ENCODE results near the gene KHDC1L. TPM values are rescaled to one million over a fixed set of nuclear protein-coding genes. Genes with fewer than 3 reads are reported as not detected.

The KHDC1L gene
- total and polyA plus RNA-seq, 2 of the 13 experiments (the other 11 are each of a cell fraction or from before 2014, with no cell fraction given): not detected

DNA sequence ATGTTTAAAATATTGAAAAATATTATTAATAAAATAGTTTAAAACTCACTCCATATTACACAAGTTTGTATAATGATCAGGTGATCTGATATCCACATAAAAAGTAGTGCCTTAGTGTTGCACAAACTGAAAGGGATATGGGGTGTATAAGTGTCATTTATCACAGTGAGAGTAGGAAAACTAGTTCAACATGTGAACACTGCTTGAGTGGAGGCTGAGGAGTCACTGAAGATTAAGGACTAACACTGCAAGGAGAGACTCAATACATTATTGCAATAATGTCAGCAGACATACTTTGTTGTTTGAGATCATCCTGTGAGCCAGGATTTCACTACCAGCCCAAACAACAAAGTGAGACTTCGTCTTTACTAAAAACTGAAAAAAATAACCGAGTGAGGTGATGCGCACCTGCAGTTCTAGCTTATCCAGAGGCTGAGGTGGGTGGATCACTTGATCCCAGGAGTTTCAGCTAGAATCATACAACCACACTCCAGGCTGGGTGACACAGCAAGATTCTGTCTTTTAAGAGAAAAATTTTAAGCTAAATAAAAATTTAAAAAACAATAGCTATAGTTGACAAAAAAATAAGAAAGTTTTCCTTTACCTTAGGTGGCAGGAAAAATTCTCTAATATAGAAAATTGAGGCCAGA, 2.4 kb upstream of the KHDC1L start:
- in situ Hi-C loops (cut with HindIII; ENCODE audit: extremely low pct_ligation_motif_present, low pct_unique_long_range_greater_than_20kb): no loop called here
- no TSS peak for BruUV-seq (replicated peaks)
- no peaks in the 10 kb centered on the region for H3K4me1 ChIP-seq (ENCODE audit: insufficient read depth, low read length)

DNA sequence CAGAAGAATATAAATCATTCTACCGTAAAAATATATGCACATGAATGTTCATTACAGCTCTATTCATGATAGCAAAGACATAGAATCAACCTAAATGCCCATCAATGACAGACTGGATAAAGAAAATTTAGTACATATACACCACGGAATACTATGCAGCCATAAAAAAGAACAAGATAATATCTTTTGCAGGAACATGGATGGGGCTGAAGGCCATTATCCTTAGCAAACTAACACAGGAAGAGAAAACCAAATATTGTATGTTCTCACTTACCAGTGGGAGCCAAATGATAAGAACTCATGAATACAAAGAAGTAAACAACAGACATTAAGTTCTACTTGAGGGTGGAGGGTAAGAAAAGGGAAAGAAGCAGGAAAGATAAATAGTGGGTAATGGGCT, 8.4 kb downstream of the KHDC1L start:
- FAIRE-seq (no peak), DNase-seq (ENCODE audit: low spot score) (no peak), ATAC-seq (no peak)
- H3K9ac ChIP-seq (ENCODE audit: insufficient read depth, low read depth, low read length): no peak overlapping the region
- H3K4me3 ChIP-seq (replicated peaks in 1 of 3; ENCODE audit: insufficient read depth in 1 of 3, low read depth in 2 of 3, low read length in 3 of 3): no peak overlapping the region
- no peaks in the 10 kb centered on the region for H3K9me3 ChIP-seq (ENCODE audit: low read length)
- H3K4me2 ChIP-seq (ENCODE audit: low read depth, low read length): no peak overlapping the region
- in situ Hi-C loops (cut with HindIII; ENCODE audit: extremely low pct_ligation_motif_present, low pct_unique_long_range_greater_than_20kb) (no loop called here), intact Hi-C loops (cut with micrococcal nuclease; ENCODE audit: unreplicated experiment) (no loop called here)
- 5% methylated on average over 2 of the region's 2 CpGs for WGBS (ENCODE audit: low lambda C conversion rate)
- TF ChIP-seq, protein P1, sequence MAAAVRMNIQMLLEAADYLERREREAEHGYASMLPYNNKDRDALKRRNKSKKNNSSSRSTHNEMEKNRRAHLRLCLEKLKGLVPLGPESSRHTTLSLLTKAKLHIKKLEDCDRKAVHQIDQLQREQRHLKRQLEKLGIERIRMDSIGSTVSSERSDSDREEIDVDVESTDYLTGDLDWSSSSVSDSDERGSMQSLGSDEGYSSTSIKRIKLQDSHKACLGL (CRISPR knock-in tag; IDR thresholded peaks at IDR 0.05): no peak
- TF ChIP-seq TEAD2 (CRISPR knock-in tag; IDR thresholded peaks at IDR 0.05) (no peak), ZNF878 (CRISPR knock-in tag; IDR thresholded peaks at IDR 0.05) (no peak), DPF2 (CRISPR knock-in tag; IDR thresholded peaks at IDR 0.05; ENCODE audit: borderline replicate concordance, low read depth) (no peak)
- no peaks in the 10 kb centered on the region for H3K4me1 ChIP-seq (ENCODE audit: insufficient read depth, low read length)
- POLR2A ChIA-PET: no interaction called here
- no peaks in the 10 kb centered on the region for H3K27me3 ChIP-seq (ENCODE audit: control insufficient read depth in 1 of 2, insufficient read depth in 2 of 2, low read length in 2 of 2)
- no peaks in the 10 kb centered on the region for H3K79me2 ChIP-seq (ENCODE audit: insufficient read depth, low read length)
- CTCF ChIA-PET (ENCODE audit: low intra/inter-chr PET ratio, low total read pairs): no interaction called here
- H3K27ac ChIP-seq (ENCODE audit: extremely low read length, insufficient read depth, low read length): no peak overlapping the region
- no peaks in the 10 kb centered on the region for H3K36me3 ChIP-seq (replicated peaks in 1 of 2; ENCODE audit: control insufficient read depth in 1 of 2, insufficient read depth in 2 of 2, low read length in 2 of 2)
- BruUV-seq (replicated peaks): no TSS peak
- H2AFZ ChIP-seq (ENCODE audit: low read length): no peak overlapping the region
- no peaks in the 10 kb centered on the region for H4K20me1 ChIP-seq (ENCODE audit: insufficient read depth, low read length)

More for the DNA sequence above, 2.4 kb upstream of the KHDC1L start:
- FAIRE-seq (no peak), DNase-seq (ENCODE audit: low spot score) (no peak), ATAC-seq (no peak)
- Histone ChIP-seq H3K36me3 (replicated peaks in 1 of 2; ENCODE audit: control insufficient read depth in 1 of 2, insufficient read depth in 2 of 2, low read length in 2 of 2) (no peaks in the 10 kb centered on the region), H3K9ac (ENCODE audit: insufficient read depth, low read depth, low read length) (no peak overlapping the region), H4K20me1 (ENCODE audit: insufficient read depth, low read length) (0 out of 2 replicates have a peak, but pooled peaks cover 3% of the 10 kb centered on the region), H2AFZ (ENCODE audit: low read length) (no peak overlapping the region), H3K27me3 (ENCODE audit: control insufficient read depth in 1 of 2, insufficient read depth in 2 of 2, low read length in 2 of 2) (peaks cover 0 to 15% of the 10 kb centered on the region in 2 experiments; a peak in 1 of 5 replicates), H3K4me2 (ENCODE audit: low read depth, low read length) (no peak overlapping the region), H3K4me3 (replicated peaks in 1 of 3; ENCODE audit: insufficient read depth in 1 of 3, low read depth in 2 of 3, low read length in 3 of 3) (no peak overlapping the region), H3K79me2 (ENCODE audit: insufficient read depth, low read length) (no peaks in the 10 kb centered on the region), H3K9me3 (ENCODE audit: low read length) (no peaks in the 10 kb centered on the region), H3K27ac (ENCODE audit: extremely low read length, insufficient read depth, low read length) (no peak overlapping the region)
- intact Hi-C loops (cut with micrococcal nuclease; ENCODE audit: unreplicated experiment): no loop called here
- CTCF ChIA-PET (ENCODE audit: low intra/inter-chr PET ratio, low total read pairs): no interaction called here
- 44% methylated on average over 3 of the region's 3 CpGs for WGBS (ENCODE audit: low lambda C conversion rate)
- no peak for TF ChIP-seq ZNF367 (CRISPR knock-in tag; IDR thresholded peaks at IDR 0.05; ENCODE audit: borderline replicate concordance)
- no peak for TF ChIP-seq ONECUT2 (CRISPR knock-in tag; IDR thresholded peaks at IDR 0.05)
- TF ChIP-seq, protein P2, sequence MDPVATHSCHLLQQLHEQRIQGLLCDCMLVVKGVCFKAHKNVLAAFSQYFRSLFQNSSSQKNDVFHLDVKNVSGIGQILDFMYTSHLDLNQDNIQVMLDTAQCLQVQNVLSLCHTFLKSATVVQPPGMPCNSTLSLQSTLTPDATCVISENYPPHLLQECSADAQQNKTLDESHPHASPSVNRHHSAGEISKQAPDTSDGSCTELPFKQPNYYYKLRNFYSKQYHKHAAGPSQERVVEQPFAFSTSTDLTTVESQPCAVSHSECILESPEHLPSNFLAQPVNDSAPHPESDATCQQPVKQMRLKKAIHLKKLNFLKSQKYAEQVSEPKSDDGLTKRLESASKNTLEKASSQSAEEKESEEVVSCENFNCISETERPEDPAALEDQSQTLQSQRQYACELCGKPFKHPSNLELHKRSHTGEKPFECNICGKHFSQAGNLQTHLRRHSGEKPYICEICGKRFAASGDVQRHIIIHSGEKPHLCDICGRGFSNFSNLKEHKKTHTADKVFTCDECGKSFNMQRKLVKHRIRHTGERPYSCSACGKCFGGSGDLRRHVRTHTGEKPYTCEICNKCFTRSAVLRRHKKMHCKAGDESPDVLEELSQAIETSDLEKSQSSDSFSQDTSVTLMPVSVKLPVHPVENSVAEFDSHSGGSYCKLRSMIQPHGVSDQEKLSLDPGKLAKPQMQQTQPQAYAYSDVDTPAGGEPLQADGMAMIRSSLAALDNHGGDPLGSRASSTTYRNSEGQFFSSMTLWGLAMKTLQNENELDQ (CRISPR knock-in tag; IDR thresholded peaks at IDR 0.05; ENCODE audit: borderline replicate concordance): no peak
- TF ChIP-seq MATR3 (CRISPR knock-in tag; IDR thresholded peaks at IDR 0.05): no peak
- POLR2A ChIA-PET: no interaction called here

Data from HepG2 (cell line).